ENCODE data around the gene TK2. TPM values are rescaled to one million over a fixed set of nuclear protein-coding genes. Genes with fewer than 3 reads are reported as not detected.

TK2 gene
- polyA plus RNA-seq, 3 donors = 29.8 to 38.9 (median 32.4) TPM

DNA sequence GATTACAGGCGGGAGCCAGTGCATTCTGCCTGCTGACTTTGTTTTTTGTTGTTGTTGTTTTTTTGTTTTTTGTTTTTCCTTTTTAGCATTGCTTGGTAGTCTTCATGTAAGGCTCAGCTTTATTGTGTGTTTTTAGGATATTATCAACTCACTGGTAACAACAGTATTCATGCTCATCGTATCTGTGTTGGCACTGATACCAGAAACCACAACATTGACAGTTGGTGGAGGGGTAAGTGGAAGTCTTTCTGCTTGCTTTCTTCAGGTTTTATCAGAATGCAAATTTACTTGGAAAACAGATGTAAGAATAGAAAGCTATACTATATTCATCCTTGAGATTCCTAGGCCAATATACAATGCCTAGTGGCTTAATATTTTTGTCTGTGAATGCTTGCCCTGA lies 13.1 kb upstream of the TK2 start:
- Histone ChIP-seq H2AFZ (ENCODE audit: insufficient read depth, low read depth, low read length, poor library complexity, severe bottlenecking) (no peak overlapping the region), H3K27ac (ENCODE audit: low read depth in 1 of 2, low read length in 2 of 2) (peak overlapping the region in 1 of 2 donors; percentile 46), H3K27me3 (ENCODE audit: control insufficient read depth in 2 of 2, insufficient read depth in 2 of 2, low read length in 2 of 2) (no peaks in the 10 kb centered on the region), H3K4me1 (ENCODE audit: control insufficient read depth in 1 of 2, insufficient read depth in 2 of 2, low read length in 2 of 2) (peaks cover 0 to 17% of the 10 kb centered on the region in 2 donors), H3K9me3 (replicated peaks in 1 of 2; ENCODE audit: control insufficient read depth in 1 of 2, insufficient read depth in 1 of 2, low read length in 2 of 2) (no peaks in the 10 kb centered on the region), H3K79me2 (ENCODE audit: insufficient read depth, low read length) (peaks cover 82% of the 10 kb centered on the region), H3K36me3 (replicated peaks in 1 of 2; ENCODE audit: control insufficient read depth in 1 of 2, insufficient read depth in 2 of 2, low read length in 2 of 2) (peaks cover 74 to 100% of the 10 kb centered on the region in 2 donors), H4K20me1 (ENCODE audit: insufficient read depth, low read length) (peaks cover 93% of the 10 kb centered on the region), H3K4me3 (replicated peaks in 1 of 3; ENCODE audit: low read depth in 2 of 3, low read length in 3 of 3) (no peak overlapping the region), H3K9ac (ENCODE audit: insufficient read depth, low read length, poor library complexity, severe bottlenecking) (no peak overlapping the region), H3K4me2 (replicated peaks; ENCODE audit: extremely low read depth, low read length, poor library complexity, severe bottlenecking) (no peak overlapping the region)
- Mint-ChIP-seq H3K27me3 (ENCODE audit: low read depth in 3 of 3) (no peaks in the 10 kb centered on the region), H3K27ac (peak overlapping the region in 4 of 7 donors; percentile 41 to 84 (median 63)), H3K4me1 (peaks cover 31% of the 10 kb centered on the region), H3K36me3 (peaks cover 86 to 92% of the 10 kb centered on the region in 2 donors), H3K4me3 (no peak overlapping the region), H3K9me3 (peaks cover 0 to 4% (median 0%) of the 10 kb centered on the region in 7 donors)
- no CpG with 5 or more reads among the region's 2 CpGs for WGBS (ENCODE audit: insufficient coverage)
- no peak for DNase-seq
- TF ChIP-seq, protein P1, sequence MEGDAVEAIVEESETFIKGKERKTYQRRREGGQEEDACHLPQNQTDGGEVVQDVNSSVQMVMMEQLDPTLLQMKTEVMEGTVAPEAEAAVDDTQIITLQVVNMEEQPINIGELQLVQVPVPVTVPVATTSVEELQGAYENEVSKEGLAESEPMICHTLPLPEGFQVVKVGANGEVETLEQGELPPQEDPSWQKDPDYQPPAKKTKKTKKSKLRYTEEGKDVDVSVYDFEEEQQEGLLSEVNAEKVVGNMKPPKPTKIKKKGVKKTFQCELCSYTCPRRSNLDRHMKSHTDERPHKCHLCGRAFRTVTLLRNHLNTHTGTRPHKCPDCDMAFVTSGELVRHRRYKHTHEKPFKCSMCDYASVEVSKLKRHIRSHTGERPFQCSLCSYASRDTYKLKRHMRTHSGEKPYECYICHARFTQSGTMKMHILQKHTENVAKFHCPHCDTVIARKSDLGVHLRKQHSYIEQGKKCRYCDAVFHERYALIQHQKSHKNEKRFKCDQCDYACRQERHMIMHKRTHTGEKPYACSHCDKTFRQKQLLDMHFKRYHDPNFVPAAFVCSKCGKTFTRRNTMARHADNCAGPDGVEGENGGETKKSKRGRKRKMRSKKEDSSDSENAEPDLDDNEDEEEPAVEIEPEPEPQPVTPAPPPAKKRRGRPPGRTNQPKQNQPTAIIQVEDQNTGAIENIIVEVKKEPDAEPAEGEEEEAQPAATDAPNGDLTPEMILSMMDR (IDR thresholded peaks at IDR 0.05) = no peak
- intact Hi-C loops (cut with micrococcal nuclease) = no loop called here

DNA sequence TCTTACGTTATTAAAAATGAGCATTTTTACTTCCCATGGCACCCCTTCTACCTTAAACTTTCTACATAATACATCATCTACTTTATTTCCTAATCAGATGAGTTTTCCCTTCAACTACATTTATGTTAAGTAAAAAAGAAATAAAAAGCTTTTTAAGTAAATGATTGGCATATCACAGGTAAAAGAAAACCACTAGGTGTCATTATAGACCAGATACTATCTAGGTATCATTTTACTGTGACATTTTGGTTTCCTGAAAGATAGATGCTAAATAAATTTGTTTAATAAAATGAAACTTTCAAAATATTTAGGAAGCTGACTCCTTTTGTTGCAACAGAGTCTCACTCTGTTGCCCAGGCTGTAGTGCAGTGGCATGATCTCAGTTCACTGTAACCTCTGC lies 12.5 kb upstream of the TK2 start:
- no peaks in the 10 kb centered on the region for H3K27me3 ChIP-seq (ENCODE audit: control insufficient read depth in 2 of 2, insufficient read depth in 2 of 2, low read length in 2 of 2)
- H3K4me1 ChIP-seq (ENCODE audit: control insufficient read depth in 1 of 2, insufficient read depth in 2 of 2, low read length in 2 of 2) = peaks cover 0 to 23% of the 10 kb centered on the region in 2 donors
- peaks cover 83 to 92% of the 10 kb centered on the region in 2 donors for H3K36me3 Mint-ChIP-seq
- peak overlapping the region in 4 of 7 donors; percentile 41 to 84 (median 63) for H3K27ac Mint-ChIP-seq
- WGBS (ENCODE audit: insufficient coverage) = no CpG with 5 or more reads among the region's 1 CpG
- no peaks in the 10 kb centered on the region for H3K27me3 Mint-ChIP-seq (ENCODE audit: low read depth in 3 of 3)
- peaks cover 0 to 4% (median 0%) of the 10 kb centered on the region in 7 donors for H3K9me3 Mint-ChIP-seq
- H3K79me2 ChIP-seq (ENCODE audit: insufficient read depth, low read length) = peaks cover 88% of the 10 kb centered on the region
- no peaks in the 10 kb centered on the region for H3K9me3 ChIP-seq (replicated peaks in 1 of 2; ENCODE audit: control insufficient read depth in 1 of 2, insufficient read depth in 1 of 2, low read length in 2 of 2)
- H3K4me3 Mint-ChIP-seq = no peak overlapping the region
- no peak overlapping the region for H3K4me2 ChIP-seq (replicated peaks; ENCODE audit: extremely low read depth, low read length, poor library complexity, severe bottlenecking)
- peaks cover 78 to 100% of the 10 kb centered on the region in 2 donors for H3K36me3 ChIP-seq (replicated peaks in 1 of 2; ENCODE audit: control insufficient read depth in 1 of 2, insufficient read depth in 2 of 2, low read length in 2 of 2)
- H3K4me3 ChIP-seq (replicated peaks in 1 of 3; ENCODE audit: low read depth in 2 of 3, low read length in 3 of 3) = no peak overlapping the region
- no peak overlapping the region for H2AFZ ChIP-seq (ENCODE audit: insufficient read depth, low read depth, low read length, poor library complexity, severe bottlenecking)
- peaks cover 34% of the 10 kb centered on the region for H3K4me1 Mint-ChIP-seq
- H4K20me1 ChIP-seq (ENCODE audit: insufficient read depth, low read length) = peaks cover 98% of the 10 kb centered on the region
- H3K9ac ChIP-seq (ENCODE audit: insufficient read depth, low read length, poor library complexity, severe bottlenecking) = no peak overlapping the region
- DNase-seq = no peak
- intact Hi-C loops (cut with micrococcal nuclease) = no loop called here
- H3K27ac ChIP-seq (ENCODE audit: low read depth in 1 of 2, low read length in 2 of 2) = peak overlapping the region in 1 of 2 donors; percentile 46
- TF ChIP-seq, protein P1 (IDR thresholded peaks at IDR 0.05) = no peak

Measured in CD14-positive monocyte (primary cell).